HG03280 (cell line): ENCODE measurements around the gene BBS9.

Source experiments
- ATAC-seq: cut with Tn5 transposase; IDR thresholded peaks from one replicate; pipeline ENCODE4 v1.9.1; 2021; ENCODE audit warnings: mild to moderate bottlenecking, moderate library complexity; ENCODE audit not compliant: unreplicated experiment

Gene BBS9

GRCh38 chr7:33590916-33591315 lies 461.6 kb downstream of the BBS9 start:
- ATAC-seq = no peak

GRCh38 chr7:33591490-33591889 lies 462.1 kb downstream of the BBS9 start:
- no peak for ATAC-seq

DNA sequence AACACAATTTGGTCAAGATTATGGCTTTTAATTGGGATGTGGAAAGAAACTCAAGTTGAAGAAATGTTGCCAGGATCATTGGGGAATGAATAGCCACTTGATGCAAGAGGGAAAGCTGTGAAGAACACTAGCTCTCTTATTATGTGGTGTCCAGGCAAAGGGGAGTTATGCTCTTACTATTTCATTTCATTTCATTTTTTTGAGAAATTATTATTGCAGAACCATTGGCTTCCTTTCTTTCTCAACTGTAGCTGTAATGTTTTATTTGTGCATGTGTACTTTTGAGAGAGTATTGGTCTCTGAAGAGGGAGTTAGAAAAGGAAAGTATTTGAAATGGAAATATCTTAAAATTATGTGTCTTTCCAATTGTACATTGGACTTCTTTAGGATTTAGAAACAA lies 463.4 kb downstream of the BBS9 start:
- ATAC-seq = no peak

GRCh38 chr7:33593611-33594010 lies 464.2 kb downstream of the BBS9 start:
- no peak for ATAC-seq

- no peak for ATAC-seq
Observed at GRCh38 chr7:33596686-33597085, 467.3 kb downstream of the BBS9 start.

DNA sequence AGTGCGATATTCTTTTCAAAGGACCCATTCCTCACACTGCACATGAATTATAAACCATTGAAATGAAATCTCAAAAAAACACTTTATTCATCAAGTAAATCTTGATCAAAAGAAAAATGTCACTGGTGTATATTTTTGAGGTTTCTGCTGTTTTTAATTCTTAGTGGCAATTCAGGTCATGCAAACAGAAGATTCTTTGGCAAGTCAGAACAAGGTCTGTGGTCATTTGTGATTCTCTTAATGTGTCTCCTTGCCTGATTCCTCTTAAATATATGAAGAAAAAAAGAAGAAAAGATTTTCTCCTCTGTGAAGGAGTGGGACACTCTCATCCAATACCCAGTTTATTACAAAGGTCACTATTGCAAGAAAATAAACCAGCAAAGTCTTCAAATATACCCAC lies 467.8 kb downstream of the BBS9 start:
- ATAC-seq = no peak

GRCh38 chr7:33601101-33601500 lies 471.7 kb downstream of the BBS9 start:
- ATAC-seq = no peak

DNA sequence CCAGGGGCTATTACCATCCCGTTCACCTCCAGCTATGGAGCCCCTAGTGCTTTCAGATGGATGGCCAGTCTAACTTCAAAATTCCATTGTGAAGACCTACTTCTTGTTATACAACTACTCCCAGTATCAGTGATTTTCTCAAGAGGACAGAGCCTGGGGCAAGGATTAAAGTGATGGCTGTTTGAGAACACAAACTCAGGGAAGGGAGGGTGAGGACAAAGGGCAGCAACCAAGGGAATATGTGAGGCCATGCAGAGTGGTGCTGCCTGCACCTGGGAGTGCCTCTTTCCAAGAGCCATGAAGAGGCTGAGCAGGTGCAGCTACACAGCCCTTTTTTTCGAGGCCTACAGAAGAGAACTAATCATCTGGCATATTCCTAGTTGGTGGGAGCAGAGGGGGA lies 472.5 kb downstream of the BBS9 start:
- ATAC-seq = no peak

DNA sequence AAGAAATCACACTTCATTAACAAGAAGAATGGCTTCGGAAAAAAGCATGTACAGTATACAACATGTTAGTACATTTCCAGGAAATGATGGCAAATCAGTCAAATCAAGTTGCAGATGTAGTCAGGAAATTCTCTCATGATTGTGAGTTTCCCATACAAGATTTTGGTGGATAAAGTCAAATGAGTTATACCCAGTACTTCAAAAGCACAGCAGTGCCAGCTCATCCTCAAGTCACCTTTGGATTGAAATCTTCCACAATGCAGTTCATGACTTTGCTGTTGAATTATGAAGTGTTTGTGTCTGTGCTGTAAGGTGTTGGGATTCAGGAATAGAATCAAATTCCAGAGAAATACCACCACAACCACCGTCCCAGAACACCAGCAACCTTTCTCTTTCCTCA lies 474.7 kb downstream of the BBS9 start:
- ATAC-seq = no peak

DNA sequence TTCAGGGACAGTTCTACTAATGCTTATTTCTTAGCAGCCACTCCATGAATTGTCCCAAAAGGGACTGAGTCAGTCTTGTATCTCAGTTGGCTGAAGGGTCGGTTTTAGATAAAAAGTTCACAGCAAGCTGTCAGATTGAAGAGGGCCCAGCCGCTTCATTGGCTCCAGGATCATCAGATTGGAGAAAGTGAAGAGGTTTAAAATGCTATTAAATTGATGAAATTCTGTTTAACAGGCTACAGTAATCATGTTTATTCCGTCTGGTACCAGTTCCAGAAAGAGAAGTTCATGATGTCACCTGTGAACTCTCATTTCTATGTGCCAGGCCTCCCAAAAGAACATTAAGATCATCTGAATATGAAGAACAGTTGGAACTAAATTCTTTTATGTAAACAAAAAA lies 481.6 kb downstream of the BBS9 start:
- ATAC-seq = no peak

- no peak for ATAC-seq
Observed at GRCh38 chr7:33612442-33612841, 483.1 kb downstream of the BBS9 start.

DNA sequence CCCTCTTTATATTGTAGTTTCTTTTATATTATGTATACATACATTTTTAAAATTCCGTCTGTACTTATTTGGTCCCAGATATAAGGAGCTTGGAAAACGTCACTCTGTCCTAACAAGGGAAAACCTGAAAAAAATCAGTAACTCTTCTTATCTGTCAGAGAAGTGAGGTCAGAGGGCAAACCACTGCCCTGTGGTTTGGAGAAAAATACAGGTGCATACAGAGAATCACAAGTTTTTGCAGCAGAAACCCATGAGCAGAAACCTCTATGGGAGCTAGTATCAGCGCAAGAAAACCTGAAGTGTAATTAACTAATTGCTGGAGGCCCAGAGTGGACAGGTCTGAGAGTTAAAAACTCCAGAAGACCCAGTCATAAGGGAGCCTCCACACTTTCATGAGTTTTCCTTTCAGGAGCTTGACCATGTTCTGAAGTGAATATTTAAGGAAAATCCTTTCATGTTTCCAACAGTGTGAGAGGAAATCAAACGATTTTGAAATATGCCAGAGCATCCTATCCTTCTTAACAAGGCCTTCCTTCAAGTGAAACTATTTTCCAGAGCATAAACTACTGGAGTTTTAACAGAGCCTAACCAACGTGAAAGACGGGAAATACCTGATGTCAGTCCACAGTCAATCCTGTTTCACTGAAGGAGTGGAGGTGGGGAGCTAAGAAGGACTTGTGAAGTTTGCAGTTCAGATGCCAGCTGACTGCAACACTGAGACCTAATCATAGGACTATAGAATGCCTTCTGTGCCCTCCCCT lies 485.2 kb downstream of the BBS9 start:
- ATAC-seq = no peak

GRCh38 chr7:33616752-33617151 lies 487.4 kb downstream of the BBS9 start:
- ATAC-seq = no peak

DNA sequence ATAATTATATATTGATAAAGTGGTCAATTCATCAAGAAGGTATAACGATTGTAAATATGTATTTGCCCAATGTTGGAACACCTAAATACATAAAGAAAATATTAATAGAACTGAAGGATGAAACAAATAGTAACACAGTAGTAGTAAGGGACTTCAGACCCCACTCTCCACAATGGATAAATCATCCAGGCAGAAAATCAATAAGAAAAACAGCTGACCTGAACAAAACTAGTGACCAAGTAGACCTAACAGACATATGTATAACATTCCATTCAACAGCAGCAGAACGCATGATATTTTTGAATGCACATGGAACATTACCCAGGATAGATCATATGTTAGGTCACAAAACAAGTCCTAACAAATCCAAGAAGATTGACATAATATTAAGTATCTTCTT lies 489.9 kb downstream of the BBS9 start:
- no peak for ATAC-seq

- no peak for ATAC-seq
Observed at GRCh38 chr7:33623267-33623666, 493.9 kb downstream of the BBS9 start.

GRCh38 chr7:33624215-33624614 lies 494.9 kb downstream of the BBS9 start:
- no peak for ATAC-seq

GRCh38 chr7:33626869-33627268 lies 497.5 kb downstream of the BBS9 start:
- ATAC-seq = no peak

DNA sequence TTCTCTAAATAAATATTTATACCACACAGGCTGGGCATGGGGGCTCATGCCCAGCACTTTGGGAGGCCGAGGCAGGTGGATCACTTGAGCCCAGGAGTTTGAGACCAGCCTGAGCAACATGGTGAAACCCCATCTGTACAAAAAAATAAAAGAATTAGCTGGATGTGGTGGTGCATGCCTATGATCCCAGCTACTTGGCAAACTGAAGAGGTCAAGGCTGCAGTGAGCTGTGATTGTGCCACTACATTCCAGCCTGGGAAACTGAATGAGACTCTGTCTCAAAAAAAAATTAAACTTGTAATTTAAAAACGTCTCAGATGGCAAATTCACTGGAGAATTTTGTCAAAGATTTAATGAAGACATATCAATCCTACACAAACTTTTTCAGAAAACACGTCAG lies 498.4 kb downstream of the BBS9 start:
- ATAC-seq = no peak

DNA sequence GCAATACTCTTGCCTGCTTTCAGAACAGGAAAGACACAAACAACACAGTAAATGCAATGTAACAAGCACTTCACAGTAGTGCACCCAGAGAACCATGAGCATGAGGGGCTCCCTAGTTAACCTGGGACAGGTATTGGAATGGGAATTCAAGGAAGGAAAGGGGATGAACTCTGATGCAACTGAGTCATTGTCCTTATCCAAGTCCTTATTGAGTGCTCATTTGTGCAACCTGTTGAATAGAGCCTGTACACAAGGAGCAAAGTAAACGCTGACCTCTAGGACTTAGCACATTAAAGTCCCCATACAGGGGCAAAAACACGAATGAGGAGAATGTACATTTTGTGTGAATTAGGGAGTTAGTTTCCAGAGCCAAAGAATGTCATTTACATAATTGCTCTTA lies 499.5 kb downstream of the BBS9 start:
- no peak for ATAC-seq

- ATAC-seq = no peak
Observed at GRCh38 chr7:33630359-33630758, 501.0 kb downstream of the BBS9 start.

DNA sequence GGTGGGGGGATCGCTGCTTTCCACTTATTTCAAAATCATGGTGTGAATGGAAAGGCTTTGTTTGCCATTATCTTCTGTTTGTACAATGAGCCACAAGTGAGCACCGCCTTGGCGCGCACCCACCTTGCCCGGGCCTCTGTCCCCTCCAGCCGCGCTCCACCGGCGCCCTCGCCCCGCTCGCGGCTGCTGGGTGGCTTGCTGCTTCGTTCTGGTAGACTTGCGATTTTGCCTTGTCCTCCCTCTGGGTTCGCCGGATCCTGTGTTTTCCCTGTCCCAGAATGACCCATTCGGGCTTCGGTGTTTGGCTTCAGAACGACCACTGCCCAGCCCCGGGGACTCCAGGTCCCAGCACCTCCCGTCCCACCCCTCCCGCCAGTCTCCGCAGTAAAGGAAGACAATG lies 503.0 kb downstream of the BBS9 start:
- ATAC-seq = no peak

DNA sequence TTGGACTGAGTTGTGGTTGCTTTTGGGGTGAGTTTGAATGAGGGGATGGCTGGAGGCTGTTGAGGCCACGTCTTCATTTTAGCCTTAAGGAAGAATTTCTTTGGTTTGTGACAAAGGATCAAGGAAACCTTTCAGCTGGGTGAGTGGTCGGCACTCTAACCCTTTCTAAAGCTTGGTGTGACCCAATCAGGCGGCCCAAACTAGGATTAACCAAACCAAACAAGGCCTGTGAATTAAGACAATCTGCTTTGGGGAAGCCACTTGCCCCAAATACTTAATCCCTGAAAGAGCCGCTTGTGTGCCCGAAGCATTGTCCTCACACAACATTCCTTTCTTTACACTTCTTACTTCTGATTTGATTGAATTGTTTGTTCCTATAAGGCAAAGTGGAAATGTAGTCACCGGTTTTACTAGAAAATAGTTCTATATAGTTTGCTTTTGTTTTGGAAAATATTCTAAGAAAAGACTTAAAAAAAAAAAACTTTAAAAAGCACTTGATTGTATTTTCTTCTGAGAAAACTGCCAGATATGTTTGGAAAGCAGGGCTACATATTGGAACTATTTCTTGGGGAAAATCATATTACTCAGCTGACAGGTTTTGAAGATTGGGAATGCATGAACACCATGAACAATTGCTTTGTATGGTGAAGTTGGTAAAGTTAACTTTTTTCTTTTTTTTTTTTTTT lies 503.6 kb downstream of the BBS9 start:
- no peak for ATAC-seq

DNA sequence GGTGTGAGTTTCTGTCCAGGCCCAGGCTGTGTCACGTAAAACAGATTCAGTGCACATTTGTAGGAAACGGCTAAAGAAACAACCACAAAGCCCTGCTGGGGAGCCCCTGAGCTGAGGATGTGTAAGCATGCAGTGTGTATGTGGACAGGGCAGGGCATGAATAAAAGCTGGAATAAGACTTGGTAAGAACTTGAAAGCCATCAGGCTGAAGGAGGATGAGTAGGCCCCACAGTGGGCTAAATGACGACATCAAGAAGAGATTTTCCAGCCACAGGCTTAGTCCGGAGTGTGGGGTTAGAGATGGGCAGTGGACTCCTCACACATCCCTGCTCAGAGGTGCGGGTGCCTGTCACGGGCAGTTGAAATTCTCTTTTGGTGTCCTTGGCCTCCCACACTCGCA lies 505.2 kb downstream of the BBS9 start:
- no peak for ATAC-seq
